HepG2 (cell line): ENCODE results near the gene VPS11. TPM values are rescaled to one million over a fixed set of nuclear protein-coding genes. Genes with fewer than 3 reads are reported as not detected.

ENCODE experiments used
- BCL3 ChIP-seq: sonication (generic); formaldehyde crosslinking; IDR thresholded peaks from 2 replicates; pipeline ENCODE4 v1.5.1; 2020; ENCODE audit warnings: mild to moderate bottlenecking, missing genetic modification reagents, moderate library complexity
- HMG20B ChIP-seq: conservative IDR thresholded peaks from 2 replicates; pipeline ENCODE4 v1.6.1; 2016; ENCODE audit warnings: missing genetic modification reagents, missing compliant biosample characterization
- HMGA1 ChIP-seq: sonication (generic); formaldehyde crosslinking; conservative IDR thresholded peaks from 2 replicates; pipeline ENCODE4 v1.4.0; 2020; ENCODE audit warnings: missing genetic modification reagents
- HNF1B ChIP-seq: sonication (generic); formaldehyde crosslinking; IDR thresholded peaks from 2 replicates; pipeline ENCODE4 v1.5.1; 2020; ENCODE audit warnings: mild to moderate bottlenecking, moderate library complexity, missing genetic modification reagents
- HOMEZ ChIP-seq: IDR thresholded peaks from 2 replicates; pipeline ENCODE4 v1.6.1; 2016; ENCODE audit warnings: low read depth
- NCOR1 ChIP-seq: fragments of 200-600 bp; sonication (generic); IDR thresholded peaks from 2 replicates; pipeline ENCODE4 v1.7.0; 2017; ENCODE audit warnings: antibody characterized with exemption, low read length, borderline replicate concordance
- PITX1 ChIP-seq: sonication (generic); formaldehyde crosslinking; IDR thresholded peaks from 2 replicates; pipeline ENCODE4 v1.5.1; 2020; ENCODE audit warnings: mild to moderate bottlenecking, missing genetic modification reagents
- PRMT3 ChIP-seq: sonication (generic); formaldehyde crosslinking; IDR thresholded peaks from 2 replicates; pipeline ENCODE4 v1.8.1; 2022; ENCODE audit warnings: low read depth, mild to moderate bottlenecking, moderate library complexity, missing genetic modification reagents, borderline replicate concordance
- RELA ChIP-seq: sonication (generic); formaldehyde crosslinking; IDR thresholded peaks from 2 replicates; pipeline ENCODE4 v1.4.0; 2020; ENCODE audit warnings: missing genetic modification reagents
- STAT5B ChIP-seq: sonication (generic); formaldehyde crosslinking; IDR thresholded peaks from 2 replicates; pipeline ENCODE4 v1.4.0; 2020; ENCODE audit warnings: missing genetic modification reagents
- TARDBP ChIP-seq: sonication (generic); formaldehyde crosslinking; IDR thresholded peaks from 2 replicates; pipeline ENCODE4 v1.8.0; 2022; ENCODE audit warnings: mild to moderate bottlenecking, missing genetic modification reagents
- ZBTB1 ChIP-seq: sonication (generic); formaldehyde crosslinking; IDR thresholded peaks from 2 replicates; pipeline ENCODE4 v1.4.0; 2020; ENCODE audit warnings: missing genetic modification reagents, borderline replicate concordance
- ZBTB21 ChIP-seq: sonication (generic); formaldehyde crosslinking; IDR thresholded peaks from 2 replicates; pipeline ENCODE4 v1.4.0; 2020; ENCODE audit warnings: missing genetic modification reagents
- ZBTB44 ChIP-seq: sonication (generic); formaldehyde crosslinking; IDR thresholded peaks from 2 replicates; pipeline ENCODE4 v1.4.0; 2020; ENCODE audit warnings: missing genetic modification reagents
- ZC3H13 ChIP-seq: sonication (generic); formaldehyde crosslinking; IDR thresholded peaks from 2 replicates; pipeline ENCODE4 v1.8.1; 2023; ENCODE audit warnings: mild to moderate bottlenecking, missing genetic modification reagents, moderate library complexity
- ZNF136 ChIP-seq: sonication (generic); formaldehyde crosslinking; IDR thresholded peaks from 2 replicates; pipeline ENCODE4 v1.8.1; 2022; ENCODE audit warnings: low read depth, mild to moderate bottlenecking, moderate library complexity, missing genetic modification reagents
- ZNF138 ChIP-seq: sonication (generic); formaldehyde crosslinking; IDR thresholded peaks from 2 replicates; pipeline ENCODE4 v1.5.0; 2020; ENCODE audit warnings: mild to moderate bottlenecking, low read depth, missing genetic modification reagents
- ZNF563 ChIP-seq: sonication (generic); formaldehyde crosslinking; IDR thresholded peaks from 2 replicates; pipeline ENCODE4 v1.8.0; 2022; ENCODE audit warnings: mild to moderate bottlenecking, moderate library complexity, missing genetic modification reagents
- ZNF574 ChIP-seq: sonication (generic); formaldehyde crosslinking; IDR thresholded peaks from 2 replicates; pipeline ENCODE4 v1.4.0; 2020; ENCODE audit warnings: missing genetic modification reagents
- ZNF691 ChIP-seq: sonication (generic); formaldehyde crosslinking; IDR thresholded peaks from 2 replicates; pipeline ENCODE4 v1.4.0; 2020; ENCODE audit warnings: missing genetic modification reagents, low read depth, mild to moderate bottlenecking, borderline replicate concordance
- ZNF761 ChIP-seq: sonication (generic); formaldehyde crosslinking; conservative IDR thresholded peaks from 2 replicates; pipeline ENCODE4 v1.4.0; 2020; ENCODE audit warnings: mild to moderate bottlenecking, missing genetic modification reagents
- polyA plus RNA-seq, 8 experiments: library from polyadenylated mRNA; depleted of rRNA in 3 of 8; stranded (reverse) in 7 of 8; unstranded in 1 of 8; fragments of >200 nt; fragmentation: Illumina TruSeq in 4 of 8; extraction: Trizol in 4 of 8; gene quantifications; 2 replicates each; pipeline versions ENCODE4 v1.2.1 to v1.2.3, GENCODE V29; 2011 to 2016; ENCODE audit warnings: low read depth in 4 of 8, missing spikeins in 1 of 8, mixed read lengths in 1 of 8; ENCODE audit not compliant: insufficient read depth in 1 of 8
- total RNA-seq, 5 experiments: library from RNA; depleted of rRNA; stranded (reverse); fragments of >200 nt; fragmentation: Illumina TruSeq; extraction: Trizol; gene quantifications; 2 replicates each; pipeline ENCODE4 v1.2.3, GENCODE V29; 2016; ENCODE audit warnings: low read depth in 1 of 5

Gene VPS11
- total and polyA plus RNA-seq, 2 of the 13 experiments (the other 11 are each of a cell fraction or from before 2014, with no cell fraction given), result 13.7 to 21.6 TPM

DNA sequence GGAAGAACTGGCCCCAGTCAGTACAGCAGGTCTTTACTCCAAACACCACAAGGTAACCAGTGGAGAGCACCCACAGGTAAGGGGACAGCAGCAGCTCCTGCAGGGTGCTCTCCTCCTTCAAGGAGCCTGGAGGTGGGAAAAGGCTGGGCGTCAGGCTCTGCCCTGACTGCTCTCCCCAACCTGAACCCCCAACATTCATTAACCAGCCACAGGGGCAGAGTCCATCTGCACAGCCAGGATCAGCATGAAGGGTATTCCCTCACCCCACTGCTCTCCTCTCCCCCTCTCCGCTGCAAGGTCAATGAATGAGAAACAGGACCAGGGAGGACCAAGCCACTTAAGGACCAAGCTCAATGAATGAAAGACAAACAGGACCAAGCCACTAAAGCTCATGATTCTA lies 40.6 kb upstream of the VPS11 start (continued):
- TF ChIP-seq HMGA1 (CRISPR knock-in tag) (no peak), ZNF691 (CRISPR knock-in tag) (no peak), ZBTB1 (no peak), ZC3H13 (CRISPR knock-in tag) (0 out of 2 replicates have a peak, but pooled peaks have one; percentile 53), STAT5B (CRISPR knock-in tag) (no peak), HOMEZ (CRISPR knock-in tag) (no peak), RELA (no peak), HNF1B (peak; percentile 92), NCOR1 (peak; percentile 46; the same call in 1 of the 2 replicates), ZNF138 (no peak), ZNF563 (CRISPR knock-in tag) (no peak), HMG20B (CRISPR knock-in tag) (no peak), TARDBP (CRISPR knock-in tag) (no peak), BCL3 (CRISPR knock-in tag) (no peak), ZBTB44 (CRISPR knock-in tag) (no peak), PITX1 (CRISPR knock-in tag) (peak; percentile 34; the same call in 1 of the 2 replicates), ZBTB21 (no peak), ZNF136 (CRISPR knock-in tag) (no peak), ZNF574 (peak; percentile 39; the same call in 1 of the 2 replicates), PRMT3 (CRISPR knock-in tag) (no peak), ZNF761 (CRISPR knock-in tag) (no peak)
